Neuron (in vitro differentiated cells): Measurements from ENCODE around the gene LPXN.

Source experiments
- H2AFZ ChIP-seq: one replicate; pipeline ENCODE4 v1.6.1; 2013; ENCODE audit warnings: low read depth, mild to moderate bottlenecking, inconsistent platforms, low read length, moderate library complexity
- H3K27me3 ChIP-seq: one replicate; pipeline ENCODE4 v1.6.1; 2013; ENCODE audit warnings: low read length; ENCODE audit not compliant: insufficient read depth
- H3K36me3 ChIP-seq: one replicate; pipeline ENCODE4 v1.6.1; 2013; ENCODE audit warnings: low read length; ENCODE audit not compliant: insufficient read depth
- H3K4me1 ChIP-seq: one replicate; pipeline ENCODE4 v1.6.1; 2013; ENCODE audit warnings: low read length; ENCODE audit not compliant: insufficient read depth
- H3K4me3 ChIP-seq: 2 replicates; pipeline ENCODE4 v1.5.1; 2013; ENCODE audit warnings: mild to moderate bottlenecking, low read length, moderate library complexity
- H3K9me3 ChIP-seq: one replicate; pipeline ENCODE4 v1.6.1; 2013; ENCODE audit warnings: low read length

Gene LPXN

GRCh38 chr11:58597486-58598144 lies 22.0 kb upstream of the LPXN start:
- H3K4me1 ChIP-seq, result no peaks in the 10 kb centered on the region
- H3K36me3 ChIP-seq, result peaks cover 5% of the 10 kb centered on the region
- H3K4me3 ChIP-seq, result no peak overlapping the region
- no peak overlapping the region for H2AFZ ChIP-seq
- H3K27me3 ChIP-seq, result no peaks in the 10 kb centered on the region
- H3K9me3 ChIP-seq, result no peaks in the 10 kb centered on the region

- Histone ChIP-seq H3K36me3 (peaks cover 7% of the 10 kb centered on the region), H3K27me3 (no peaks in the 10 kb centered on the region), H3K9me3 (no peaks in the 10 kb centered on the region), H2AFZ (no peak overlapping the region), H3K4me1 (no peaks in the 10 kb centered on the region), H3K4me3 (no peak overlapping the region)
Measured at GRCh38 chr11:58596621-58597020, 21.0 kb upstream of the LPXN start.

GRCh38 chr11:58594826-58595225 lies 19.2 kb upstream of the LPXN start:
- no peak overlapping the region for H2AFZ ChIP-seq
- no peaks in the 10 kb centered on the region for H3K9me3 ChIP-seq
- no peaks in the 10 kb centered on the region for H3K4me1 ChIP-seq
- H3K36me3 ChIP-seq, result peaks cover 14% of the 10 kb centered on the region
- H3K27me3 ChIP-seq, result no peaks in the 10 kb centered on the region
- no peak overlapping the region for H3K4me3 ChIP-seq

GRCh38 chr11:58592760-58593472 lies 17.3 kb upstream of the LPXN start:
- H3K27me3 ChIP-seq, result no peaks in the 10 kb centered on the region
- H3K4me3 ChIP-seq, result no peak overlapping the region
- H2AFZ ChIP-seq, result no peak overlapping the region
- H3K9me3 ChIP-seq, result no peaks in the 10 kb centered on the region
- H3K4me1 ChIP-seq, result no peaks in the 10 kb centered on the region
- H3K36me3 ChIP-seq, result peaks cover 18% of the 10 kb centered on the region

GRCh38 chr11:58591659-58592058 lies 16.0 kb upstream of the LPXN start:
- Histone ChIP-seq H2AFZ (no peak overlapping the region), H3K27me3 (no peaks in the 10 kb centered on the region), H3K9me3 (no peaks in the 10 kb centered on the region), H3K4me1 (no peaks in the 10 kb centered on the region), H3K36me3 (peaks cover 21% of the 10 kb centered on the region), H3K4me3 (no peak overlapping the region)

GRCh38 chr11:58586998-58587397 lies 11.3 kb upstream of the LPXN start:
- H3K4me1 ChIP-seq, result peaks cover under 1% of the 10 kb centered on the region
- no peak overlapping the region for H2AFZ ChIP-seq
- no peaks in the 10 kb centered on the region for H3K27me3 ChIP-seq
- peaks cover 33% of the 10 kb centered on the region for H3K36me3 ChIP-seq
- no peak overlapping the region for H3K4me3 ChIP-seq
- no peaks in the 10 kb centered on the region for H3K9me3 ChIP-seq

- no peaks in the 10 kb centered on the region for H3K27me3 ChIP-seq
- H3K4me1 ChIP-seq, result peaks cover 9% of the 10 kb centered on the region
- no peak overlapping the region for H2AFZ ChIP-seq
- no peaks in the 10 kb centered on the region for H3K9me3 ChIP-seq
- H3K4me3 ChIP-seq, result no peak overlapping the region
- peaks cover 20% of the 10 kb centered on the region for H3K36me3 ChIP-seq
Measured at GRCh38 chr11:58582437-58582836, 6.8 kb upstream of the LPXN start.

GRCh38 chr11:58580311-58580710 lies 4.7 kb upstream of the LPXN start:
- Histone ChIP-seq H3K36me3 (peaks cover 4% of the 10 kb centered on the region), H3K4me1 (peaks cover 21% of the 10 kb centered on the region), H2AFZ (peak overlapping the region; percentile 14), H3K27me3 (no peaks in the 10 kb centered on the region), H3K4me3 (peak overlapping the region; percentile 90), H3K9me3 (no peaks in the 10 kb centered on the region)

- H3K4me1 ChIP-seq, result peaks cover 21% of the 10 kb centered on the region
- H3K4me3 ChIP-seq, result peak overlapping the region; percentile 90
Measured at GRCh38 chr11:58579192-58580129, 3.8 kb upstream of the LPXN start.

GRCh38 chr11:58578635-58579191 lies 3.1 kb upstream of the LPXN start, which contains the start of gene ZFP91:
Gene ZFP91, plus strand, starts transcription at chr11:58579063. Its CDS starts 219 bp downstream, at chr11:58579282.
- peaks cover 21% of the 10 kb centered on the region for H3K4me1 ChIP-seq
- no peaks in the 10 kb centered on the region for H3K9me3 ChIP-seq
- peak within 1 kb of the TSS; percentile 76 for H2AFZ ChIP-seq
- H3K36me3 ChIP-seq, result no peaks in the 10 kb centered on the region
- H3K4me3 ChIP-seq, result peak within 1 kb of the TSS; percentile 95
- H3K27me3 ChIP-seq, result no peaks in the 10 kb centered on the region

More at GRCh38 chr11:58579192-58580129, 3.8 kb upstream of the LPXN start:
- Histone ChIP-seq H2AFZ (peak overlapping the region; percentile 56), H3K9me3 (no peaks in the 10 kb centered on the region), H3K36me3 (peaks cover under 1% of the 10 kb centered on the region), H3K27me3 (no peaks in the 10 kb centered on the region)

GRCh38 chr11:58578136-58578634 lies 2.5 kb upstream of the LPXN start:
- H3K9me3 ChIP-seq, result no peaks in the 10 kb centered on the region
- H3K4me1 ChIP-seq, result peaks cover 21% of the 10 kb centered on the region

GRCh38 chr11:58577555-58578135 lies 2.0 kb upstream of the LPXN start:
- Histone ChIP-seq H3K4me3 (peak overlapping the region; percentile 95), H3K27me3 (no peaks in the 10 kb centered on the region), H3K4me1 (peaks cover 21% of the 10 kb centered on the region), H3K36me3 (no peaks in the 10 kb centered on the region), H2AFZ (peak overlapping the region; percentile 76), H3K9me3 (no peaks in the 10 kb centered on the region)

More at GRCh38 chr11:58578136-58578634, 2.5 kb upstream of the LPXN start:
- Histone ChIP-seq H3K4me3 (peak overlapping the region; percentile 95), H3K27me3 (no peaks in the 10 kb centered on the region), H3K36me3 (no peaks in the 10 kb centered on the region), H2AFZ (peak overlapping the region; percentile 76)
